Gastroesophageal sphincter (tissue), 4 donors: ENCODE results near the gene NAP1L4. TPM values are rescaled to one million over a fixed set of nuclear protein-coding genes. Genes with fewer than 3 reads are reported as not detected.

ENCODE experiments used
- ATAC-seq: fragments of 150-250 bp; one replicate; pipeline ENCODE4 v1.9.1; 2016; ENCODE audit warnings: mild to moderate bottlenecking, moderate library complexity
- H3K27ac ChIP-seq, 4 donors: fragments of 200-600 bp; sonication (generic) in 3 of 4; 1 replicate in 3 of 4; 2 replicates in 1 of 4; pipeline ENCODE4 v1.5.1; 2016 to 2019
- H3K27me3 ChIP-seq: fragments of 200-600 bp; sonication (generic); one replicate; pipeline ENCODE4 v1.5.1; 2019
- H3K36me3 ChIP-seq, 2 donors: fragments of 200-600 bp; sonication (generic); one replicate each; pipeline ENCODE4 v1.5.1; 2019; ENCODE audit warnings: control low read depth in 1 of 2
- H3K4me1 ChIP-seq, 3 donors: fragments of 200-600 bp; sonication (generic); 1 replicate in 2 of 3; 2 replicates in 1 of 3; pipeline ENCODE4 v1.5.1; 2016 to 2019; ENCODE audit warnings: control low read depth in 2 of 3
- H3K4me3 ChIP-seq, 2 donors: fragments of 200-600 bp; sonication (generic); one replicate each; pipeline ENCODE4 v1.5.1; 2019; ENCODE audit warnings: mild to moderate bottlenecking in 1 of 2, moderate library complexity in 1 of 2
- H3K9me3 ChIP-seq, 3 donors: fragments of 200-600 bp; sonication (generic); one replicate each; pipeline ENCODE4 v1.5.1; 2017 to 2019; ENCODE audit warnings: control low read depth in 2 of 3
- CTCF ChIP-seq, 4 experiments: fragments of 200-600 bp in 2 of 4; fragments of 450-650 bp in 2 of 4; sonication (generic) in 1 of 4; IDR thresholded peaks; one replicate each; pipeline ENCODE4 v1.5.1; 2017 to 2019; ENCODE audit warnings: antibody characterized with exemption in 4 of 4, mild to moderate bottlenecking in 2 of 4, moderate library complexity in 2 of 4
- EP300 ChIP-seq: sonication (generic); formaldehyde crosslinking; IDR thresholded peaks from one replicate; pipeline ENCODE4 v1.6.1; 2017; ENCODE audit warnings: antibody characterized with exemption, mild to moderate bottlenecking
- POLR2A ChIP-seq, 2 donors: fragments of 450-650 bp; IDR thresholded peaks; one replicate each; pipeline ENCODE4 v1.6.1; 2017; ENCODE audit warnings: antibody characterized with exemption in 2 of 2, mild to moderate bottlenecking in 2 of 2, moderate library complexity in 1 of 2
- POLR2AphosphoS5 ChIP-seq: sonication (generic); formaldehyde crosslinking; IDR thresholded peaks from one replicate; pipeline ENCODE4 v1.6.1; 2017; ENCODE audit warnings: antibody characterized with exemption
- WGBS, 2 donors: methylation state at CpG; one replicate each; pipeline ENCODE4 v1.1.5; 2018; ENCODE audit warnings: low coverage in 1 of 2; 5-methylcytosine and 5-hydroxymethylcytosine counted together
- total RNA-seq, 4 donors: library from RNA; depleted of rRNA; stranded (reverse); fragments of >200 nt; gene quantifications; one replicate each; pipeline ENCODE4 v1.1.0, GENCODE V29; 2016

NAP1L4 gene
- total RNA-seq, 4 donors from 2014 or later: 107 to 175 (median 137) TPM

DNA sequence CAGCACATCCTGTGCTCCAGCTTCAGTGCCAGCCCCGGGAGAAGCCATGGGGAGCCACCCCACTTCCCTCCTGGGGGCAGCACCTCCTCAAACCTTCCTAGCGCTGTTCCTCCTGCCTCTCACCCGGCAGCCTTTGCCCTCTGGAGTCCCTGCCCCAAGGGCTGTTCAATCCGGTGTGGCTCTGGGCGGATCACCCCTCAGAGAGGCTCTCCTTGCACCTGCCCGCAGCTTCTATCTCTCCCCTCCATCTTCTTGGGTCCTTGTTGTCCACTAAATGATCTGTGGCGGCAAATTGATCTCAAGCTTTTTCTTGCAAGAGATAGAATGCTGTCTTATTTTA is 88.5 kb downstream of the NAP1L4 start:
- no peak for ATAC-seq
- no peak overlapping the region for H3K27ac ChIP-seq
- peaks cover 0 to 23% of the 10 kb centered on the region in 2 donors for H3K36me3 ChIP-seq
- H3K4me1 ChIP-seq: peaks cover 0 to 53% (median 12%) of the 10 kb centered on the region in 3 donors
- no peak overlapping the region for H3K4me3 ChIP-seq
- no peak for TF ChIP-seq POLR2AphosphoS5
- TF ChIP-seq POLR2A (IDR thresholded peaks at IDR 0.05): no peak
- TF ChIP-seq EP300: no peak
- TF ChIP-seq CTCF (IDR thresholded peaks at IDR 0.05): no peak
- WGBS, 2 donors: 85% methylated on average over 5 of the region's 7 CpGs; no CpG with 5 or more reads in 1 of the 2 donors
- peaks cover 0 to 6% (median 0%) of the 10 kb centered on the region in 3 donors for H3K9me3 ChIP-seq
- H3K27me3 ChIP-seq: peaks cover 26% of the 10 kb centered on the region

DNA sequence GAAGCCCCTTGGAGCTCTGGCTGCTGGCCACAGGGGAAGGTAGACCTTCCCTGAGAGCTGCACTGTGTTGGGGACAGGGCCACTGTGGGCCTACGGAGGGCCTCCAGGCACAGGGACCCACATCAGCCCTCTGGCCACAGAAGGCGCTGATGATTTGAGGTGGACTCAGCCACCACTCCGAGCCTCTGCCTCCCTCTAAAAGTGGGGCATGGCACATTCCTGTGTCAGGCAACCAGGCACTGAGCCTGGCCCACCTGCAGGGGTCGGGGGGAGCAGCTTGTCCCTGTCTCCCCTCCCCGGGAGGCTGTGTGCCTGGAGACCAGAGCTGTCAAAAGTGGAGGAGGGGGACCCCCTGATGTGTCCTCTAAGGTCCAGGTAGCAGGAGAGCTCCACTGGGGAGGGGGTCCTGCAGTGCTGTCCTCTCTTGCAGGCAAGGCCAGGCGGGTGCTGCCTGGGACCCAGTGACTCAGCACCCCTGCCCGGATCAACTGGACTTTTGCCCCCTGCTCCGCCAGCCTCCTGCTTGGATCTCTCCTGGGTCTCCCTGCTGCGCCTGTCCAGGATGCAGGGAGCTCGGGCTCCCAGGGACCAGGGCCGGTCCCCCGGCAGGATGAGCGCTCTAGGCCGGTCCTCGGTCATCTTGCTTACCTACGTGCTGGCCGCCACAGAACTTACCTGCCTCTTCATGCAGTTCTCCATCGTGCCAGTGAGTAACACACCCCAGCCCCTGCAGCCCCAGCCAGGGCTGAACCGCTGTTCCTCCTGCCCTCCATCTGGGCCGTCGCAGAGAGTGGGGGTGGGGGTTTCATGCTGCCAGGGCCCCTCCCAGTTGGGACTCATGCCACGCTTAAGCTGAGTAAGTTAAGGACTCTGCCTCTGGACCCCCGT is 89.1 kb downstream of the NAP1L4 start:
- ATAC-seq: no peak
- TF ChIP-seq POLR2AphosphoS5: no peak
- Histone ChIP-seq H3K27ac (peak overlapping the region in 2 of 4 donors; percentile 81 to 82), H3K4me1 (peaks cover 0 to 57% (median 15%) of the 10 kb centered on the region in 3 donors), H3K36me3 (peaks cover 0 to 20% of the 10 kb centered on the region in 2 donors), H3K4me3 (peak overlapping the region; percentile 45 to 64), H3K27me3 (peaks cover 20% of the 10 kb centered on the region), H3K9me3 (peaks cover 0 to 6% (median 0%) of the 10 kb centered on the region in 3 donors)
- no CpG with 5 or more reads among the region's 23 CpGs for WGBS, 2 donors

GRCh38 chr11:2901854-2902783 is 90.0 kb downstream of the NAP1L4 start:
- Histone ChIP-seq H3K27me3 (peaks cover 11% of the 10 kb centered on the region), H3K4me1 (peaks cover 0 to 58% (median 15%) of the 10 kb centered on the region in 3 donors), H3K4me3 (peak overlapping the region; percentile 45 to 64), H3K9me3 (peaks cover 0 to 3% (median 0%) of the 10 kb centered on the region in 3 donors), H3K27ac (peak overlapping the region; percentile 41 to 82 (median 78)), H3K36me3 (peaks cover 0 to 12% of the 10 kb centered on the region in 2 donors)
- WGBS, 2 donors: 0 to 20% methylated on average over 2 to 8 of the region's 58 CpGs
- TF ChIP-seq CTCF (IDR thresholded peaks at IDR 0.05) (peak in 1 of 4 experiments; percentile 26), POLR2AphosphoS5 (peak; percentile 46), EP300 (no peak), POLR2A (IDR thresholded peaks at IDR 0.05) (peak in 1 of 2 donors; percentile 56)
- ATAC-seq: peak; percentile 94

GRCh38 chr11:2901196-2901796 is 90.8 kb downstream of the NAP1L4 start:
- no peak for TF ChIP-seq POLR2AphosphoS5
- no peak for TF ChIP-seq EP300
- no peak for TF ChIP-seq CTCF (IDR thresholded peaks at IDR 0.05)
- TF ChIP-seq POLR2A (IDR thresholded peaks at IDR 0.05): no peak
- peak; percentile 4 for ATAC-seq
- peaks cover 6% of the 10 kb centered on the region for H3K27me3 ChIP-seq
- WGBS, 2 donors: 33 to 84% methylated on average over 1 to 4 of the region's 16 CpGs
- peaks cover 0 to 58% (median 15%) of the 10 kb centered on the region in 3 donors for H3K4me1 ChIP-seq
- no peaks in the 10 kb centered on the region for H3K9me3 ChIP-seq
- H3K36me3 ChIP-seq: peaks cover 0 to 9% of the 10 kb centered on the region in 2 donors
- H3K27ac ChIP-seq: peak overlapping the region; percentile 41 to 82 (median 78)
- peak overlapping the region; percentile 45 to 64 for H3K4me3 ChIP-seq
